GM19043 (cell line): ENCODE results near the gene TEX47.

Source experiments
- ATAC-seq: cut with Tn5 transposase; IDR thresholded peaks from one replicate; pipeline ENCODE4 v1.9.1; 2021; ENCODE audit warnings: low read depth; ENCODE audit not compliant: unreplicated experiment

Gene TEX47

GRCh38 chr7:88795553-88795952 lies at the start of gene TEX47:
Gene TEX47, minus strand, starts transcription at chr7:88795737. Its CDS starts 795 bp downstream, at chr7:88794942.
- ATAC-seq: no peak

- no peak for ATAC-seq
Measured at GRCh38 chr7:88845091-88845490, 49.6 kb upstream of the TEX47 start.

- no peak for ATAC-seq
Measured at GRCh38 chr7:88842201-88842600, 46.7 kb upstream of the TEX47 start.

GRCh38 chr7:88835147-88835728 lies 39.7 kb upstream of the TEX47 start:
- ATAC-seq: peak; percentile 88

GRCh38 chr7:88826222-88826621 lies 30.7 kb upstream of the TEX47 start:
- no peak for ATAC-seq

GRCh38 chr7:88818552-88818951 lies 23.0 kb upstream of the TEX47 start:
- ATAC-seq: no peak

GRCh38 chr7:88806280-88807037 lies 10.9 kb upstream of the TEX47 start:
- no peak for ATAC-seq

- no peak for ATAC-seq
Measured at GRCh38 chr7:88801046-88801445, 5.5 kb upstream of the TEX47 start.

GRCh38 chr7:88792361-88792760 lies 3.2 kb downstream of the TEX47 start:
- ATAC-seq: no peak

- ATAC-seq: no peak
Measured at GRCh38 chr7:88791891-88792290, 3.6 kb downstream of the TEX47 start.

- no peak for ATAC-seq
Measured at GRCh38 chr7:88789480-88790064, 6.0 kb downstream of the TEX47 start.

- no peak for ATAC-seq
Measured at GRCh38 chr7:88787777-88788176, 7.8 kb downstream of the TEX47 start.

- ATAC-seq: no peak
Measured at GRCh38 chr7:88775838-88776237, 19.7 kb downstream of the TEX47 start.

GRCh38 chr7:88772776-88773175 lies 22.8 kb downstream of the TEX47 start:
- no peak for ATAC-seq

GRCh38 chr7:88771417-88771816 lies 24.1 kb downstream of the TEX47 start:
- no peak for ATAC-seq

- ATAC-seq: no peak
Measured at GRCh38 chr7:88761779-88762178, 33.8 kb downstream of the TEX47 start.

GRCh38 chr7:88760136-88760515 lies 35.4 kb downstream of the TEX47 start:
- ATAC-seq: no peak

- ATAC-seq: no peak
Measured at GRCh38 chr7:88759230-88760135, 36.1 kb downstream of the TEX47 start, which contains the start of gene ZNF804B. Gene ZNF804B, plus strand, starts transcription at chr7:88759700. Its CDS starts 277 bp downstream, at chr7:88759977.

- no peak for ATAC-seq
Measured at GRCh38 chr7:88758381-88759229, 36.9 kb downstream of the TEX47 start.

GRCh38 chr7:88757371-88757770 lies 38.2 kb downstream of the TEX47 start:
- no peak for ATAC-seq
